Loucy (cell line): ENCODE results near the gene SLC22A23.

Source experiments
- CTCF ChIP-seq: fragments of 200-600 bp; sonication (generic); conservative IDR thresholded peaks from 2 replicates; pipeline ENCODE4 v1.5.1; 2014; ENCODE audit warnings: mild to moderate bottlenecking, antibody characterized with exemption, low read length
- EZH2phosphoT487 ChIP-seq: fragments of 200-600 bp; IDR thresholded peaks from 2 replicates; pipeline ENCODE4 v1.6.1; 2018; ENCODE audit warnings: antibody characterized with exemption, mild to moderate bottlenecking, moderate library complexity, borderline replicate concordance

GRCh38 chr6:3482869-3483268 lies 26.0 kb upstream of the SLC22A23 start:
- no peak for TF ChIP-seq CTCF
- TF ChIP-seq EZH2phosphoT487: no peak
